ENCODE data around the gene ABHD6.
"Not testable (repeated sequence)": the region's sequence is repeated elsewhere in the genome, so short reads cannot be mapped to it uniquely, and the experiment has no call there.

Gene ABHD6

GRCh38 chr3:58218904-58219303, 18.7 kb upstream of the ABHD6 start:
- H3K27ac ChIP-seq: no peak overlapping the region
- no peak for DNase-seq
- H3K36me3 ChIP-seq (replicated peaks): no peaks in the 10 kb centered on the region
- no peak overlapping the region for H3K4me3 ChIP-seq (ENCODE audit: low read depth, low read length)
- no peaks in the 10 kb centered on the region for H3K27me3 ChIP-seq (replicated peaks)
- TF ChIP-seq CTCF (IDR thresholded peaks at IDR 0.05; ENCODE audit: low read depth, low read length, missing control alignments): no peak
- in situ Hi-C loops (cut with HindIII; ENCODE audit: low pct_ligation_motif_present, low sequenced_read_pairs): no loop called here

- H3K36me3 ChIP-seq (replicated peaks): no peaks in the 10 kb centered on the region
- no peaks in the 10 kb centered on the region for H3K27me3 ChIP-seq (replicated peaks)
- in situ Hi-C loops (cut with HindIII; ENCODE audit: low pct_ligation_motif_present, low sequenced_read_pairs): no loop called here
- TF ChIP-seq CTCF (IDR thresholded peaks at IDR 0.05; ENCODE audit: low read depth, low read length, missing control alignments): no peak
- H3K4me3 ChIP-seq (ENCODE audit: low read depth, low read length): no peak overlapping the region
- no peak for DNase-seq
- no peak overlapping the region for H3K27ac ChIP-seq
Measured at GRCh38 chr3:58222161-58222724, 15.3 kb upstream of the ABHD6 start.

GRCh38 chr3:58223855-58224254, 13.7 kb upstream of the ABHD6 start:
- Histone ChIP-seq H3K4me3 (ENCODE audit: low read depth, low read length) (no peak overlapping the region), H3K27me3 (replicated peaks) (no peaks in the 10 kb centered on the region), H3K36me3 (replicated peaks) (no peaks in the 10 kb centered on the region), H3K27ac (no peak overlapping the region)
- no peak for TF ChIP-seq CTCF (IDR thresholded peaks at IDR 0.05; ENCODE audit: low read depth, low read length, missing control alignments)
- in situ Hi-C loops (cut with HindIII; ENCODE audit: low pct_ligation_motif_present, low sequenced_read_pairs): no loop called here
- DNase-seq: no peak

GRCh38 chr3:58227933-58228332, 9.7 kb upstream of the ABHD6 start:
- DNase-seq; H3K4me3 ChIP-seq (ENCODE audit: low read depth, low read length); H3K36me3 ChIP-seq (replicated peaks); H3K27me3 ChIP-seq (replicated peaks); H3K27ac ChIP-seq; in situ Hi-C loops (cut with HindIII; ENCODE audit: low pct_ligation_motif_present, low sequenced_read_pairs): not testable (repeated sequence)

GRCh38 chr3:58230876-58231552, 6.6 kb upstream of the ABHD6 start:
- H3K27ac ChIP-seq: no peak overlapping the region
- TF ChIP-seq CTCF (IDR thresholded peaks at IDR 0.05; ENCODE audit: low read depth, low read length, missing control alignments): no peak
- H3K27me3 ChIP-seq (replicated peaks): peaks cover 6% of the 10 kb centered on the region
- in situ Hi-C loops (cut with HindIII; ENCODE audit: low pct_ligation_motif_present, low sequenced_read_pairs): no loop called here
- DNase-seq: no peak
- no peak overlapping the region for H3K4me3 ChIP-seq (ENCODE audit: low read depth, low read length)
- H3K36me3 ChIP-seq (replicated peaks): no peaks in the 10 kb centered on the region

GRCh38 chr3:58231666-58232065, 5.9 kb upstream of the ABHD6 start:
- no peak for DNase-seq
- Histone ChIP-seq H3K27me3 (replicated peaks) (peaks cover 6% of the 10 kb centered on the region), H3K27ac (no peak overlapping the region), H3K36me3 (replicated peaks) (no peaks in the 10 kb centered on the region), H3K4me3 (ENCODE audit: low read depth, low read length) (no peak overlapping the region)
- TF ChIP-seq CTCF (IDR thresholded peaks at IDR 0.05; ENCODE audit: low read depth, low read length, missing control alignments): no peak
- in situ Hi-C loops (cut with HindIII; ENCODE audit: low pct_ligation_motif_present, low sequenced_read_pairs): no loop called here
